CD14-positive monocyte (primary cell): ENCODE measurements around the gene ARL4C. TPM values are rescaled to one million over a fixed set of nuclear protein-coding genes. Genes with fewer than 3 reads are reported as not detected.

ENCODE experiments used
- DNase-seq, 3 donors: peaks; one replicate each; pipeline ENCODE4 v3.0.0-alpha.2; 2011 to 2022
- H2AFZ ChIP-seq: 2 replicates; pipeline ENCODE4 v1.6.0; 2012; ENCODE audit warnings: mild to moderate bottlenecking, low read depth, low read length, inconsistent platforms; ENCODE audit not compliant: insufficient read depth, poor library complexity, severe bottlenecking
- H3K27ac ChIP-seq, 2 donors: 1 replicate in 1 of 2; 2 replicates in 1 of 2; pipeline ENCODE4 v1.5.1; 2012 to 2013; ENCODE audit warnings: low read length in 2 of 2, control low read depth in 1 of 2, inconsistent platforms in 1 of 2, low read depth in 1 of 2, mild to moderate bottlenecking in 1 of 2
- H3K27me3 ChIP-seq, 2 donors: one replicate each; pipeline versions ENCODE4 v1.6.0 to v1.6.1; 2011 to 2013; ENCODE audit warnings: low read length in 2 of 2; ENCODE audit not compliant: control insufficient read depth in 2 of 2, insufficient read depth in 2 of 2
- H3K36me3 ChIP-seq, 2 donors: replicated peaks in 1 of 2; 1 replicate in 1 of 2; 2 replicates in 1 of 2; pipeline versions ENCODE4 v1.5.1 to v1.6.1; 2012 to 2013; ENCODE audit warnings: low read length in 2 of 2, control low read depth in 1 of 2, inconsistent platforms in 1 of 2, mild to moderate bottlenecking in 1 of 2; ENCODE audit not compliant: insufficient read depth in 2 of 2, control insufficient read depth in 1 of 2
- H3K4me1 ChIP-seq, 2 donors: 1 replicate in 1 of 2; 2 replicates in 1 of 2; pipeline versions ENCODE4 v1.5.1 to v1.6.1; 2012 to 2013; ENCODE audit warnings: low read length in 2 of 2, control low read depth in 1 of 2, inconsistent platforms in 1 of 2, mild to moderate bottlenecking in 1 of 2, moderate library complexity in 1 of 2; ENCODE audit not compliant: insufficient read depth in 2 of 2, control insufficient read depth in 1 of 2
- H3K4me2 ChIP-seq: replicated peaks from 2 replicates; pipeline ENCODE3; 2012; ENCODE audit warnings: low read length, moderate library complexity, mild to moderate bottlenecking; ENCODE audit not compliant: poor library complexity, severe bottlenecking; ENCODE audit errors: extremely low read depth
- H3K4me3 ChIP-seq, 3 experiments: fragments of 200-600 bp in 1 of 3; sonication (generic) in 1 of 3; replicated peaks in 1 of 3; 1 replicate in 2 of 3; 2 replicates in 1 of 3; pipeline ENCODE4 v1.5.1; 2011 to 2013; ENCODE audit warnings: low read length in 3 of 3, mild to moderate bottlenecking in 3 of 3, control low read depth in 2 of 3, low read depth in 2 of 3, inconsistent platforms in 1 of 3, moderate library complexity in 1 of 3
- H3K79me2 ChIP-seq: 2 replicates; pipeline ENCODE4 v1.6.0; 2012; ENCODE audit warnings: mild to moderate bottlenecking, control low read depth, inconsistent platforms, low read length, moderate library complexity; ENCODE audit not compliant: insufficient read depth
- H3K9ac ChIP-seq: 2 replicates; pipeline ENCODE4 v1.6.0; 2017; ENCODE audit warnings: low read length, mild to moderate bottlenecking; ENCODE audit not compliant: insufficient read depth, poor library complexity, severe bottlenecking
- H3K9me3 ChIP-seq, 2 donors: replicated peaks in 1 of 2; 1 replicate in 1 of 2; 2 replicates in 1 of 2; pipeline versions ENCODE4 v1.5.1 to v1.6.1; 2012 to 2013; ENCODE audit warnings: low read length in 2 of 2, control low read depth in 1 of 2; ENCODE audit not compliant: control insufficient read depth in 1 of 2, insufficient read depth in 1 of 2
- H4K20me1 ChIP-seq: 2 replicates; pipeline ENCODE4 v1.6.0; 2012; ENCODE audit warnings: mild to moderate bottlenecking, low read length, control low read depth, moderate library complexity; ENCODE audit not compliant: insufficient read depth
- H3K27ac Mint-ChIP-seq, 7 donors: one replicate each; pipeline ENCODE4 v1.8.0; 2020; ENCODE audit warnings: mild to moderate bottlenecking in 7 of 7, mixed read lengths in 7 of 7, moderate library complexity in 6 of 7, inconsistent platforms in 2 of 7
- H3K27me3 Mint-ChIP-seq, 3 donors: one replicate each; pipeline ENCODE4 v1.8.0; 2021 to 2022; ENCODE audit warnings: low read depth in 3 of 3, mild to moderate bottlenecking in 3 of 3, mixed read lengths in 3 of 3, moderate library complexity in 3 of 3, inconsistent platforms in 1 of 3
- H3K36me3 Mint-ChIP-seq, 2 donors: one replicate each; pipeline ENCODE4 v1.8.0; 2020; ENCODE audit warnings: mixed read lengths in 2 of 2, inconsistent platforms in 1 of 2, mild to moderate bottlenecking in 1 of 2
- H3K4me1 Mint-ChIP-seq: one replicate; pipeline ENCODE4 v1.8.0; 2020; ENCODE audit warnings: mild to moderate bottlenecking, mixed read lengths
- H3K4me3 Mint-ChIP-seq, 2 donors: one replicate each; pipeline ENCODE4 v1.8.0; 2020; ENCODE audit warnings: mild to moderate bottlenecking in 2 of 2, mixed read lengths in 2 of 2, moderate library complexity in 1 of 2
- H3K9me3 Mint-ChIP-seq, 7 donors: one replicate each; pipeline ENCODE4 v1.8.0; 2020 to 2022; ENCODE audit warnings: mixed read lengths in 7 of 7, mild to moderate bottlenecking in 6 of 7, moderate library complexity in 6 of 7, inconsistent platforms in 2 of 7
- CTCF ChIP-seq: fragments of 200-600 bp; IDR thresholded peaks from one replicate; pipeline ENCODE4 v1.8.0; 2022; ENCODE audit warnings: antibody characterized with exemption, mild to moderate bottlenecking
- WGBS: methylation state at CpG from one replicate; pipeline ENCODE4 v1.1.5; 2013; ENCODE audit warnings: missing lambda C conversion rate; ENCODE audit not compliant: insufficient coverage; 5-methylcytosine and 5-hydroxymethylcytosine counted together
- intact Hi-C, 2 donors: fragments of 100-400 bp; cut with micrococcal nuclease; formaldehyde crosslinking; loops; one replicate each; pipeline versions ENCODE4 v1.15.0 to v1.15.1; 2023
- polyA plus RNA-seq, 3 donors: library from polyadenylated mRNA; depleted of rRNA in 1 of 3; unstranded in 2 of 3; stranded (reverse) in 1 of 3; fragments of 300-500 nt in 2 of 3; fragments of >200 nt in 1 of 3; fragmentation: Illumina TruSeq in 2 of 3; gene quantifications; 1 replicate in 2 of 3; 2 replicates in 1 of 3; pipeline ENCODE4 v1.2.3, GENCODE V29; 2012 to 2021

ARL4C gene
- polyA plus RNA-seq, 3 donors, result 4.0 to 90.9 (median 6.4) TPM

GRCh38 chr2:234514099-234514498 is 17.2 kb upstream of the ARL4C start:
- Histone ChIP-seq H3K27me3 (no peaks in the 10 kb centered on the region), H3K79me2 (no peaks in the 10 kb centered on the region), H3K9ac (no peak overlapping the region), H4K20me1 (no peaks in the 10 kb centered on the region), H3K4me2 (no peak overlapping the region), H3K9me3 (no peaks in the 10 kb centered on the region), H3K4me1 (no peaks in the 10 kb centered on the region), H2AFZ (no peak overlapping the region), H3K4me3 (no peak overlapping the region), H3K27ac (no peak overlapping the region), H3K36me3 (no peaks in the 10 kb centered on the region)
- no peak overlapping the region for H3K27ac Mint-ChIP-seq
- no peaks in the 10 kb centered on the region for H3K4me1 Mint-ChIP-seq
- 100% methylated on average over 1 of the region's 1 CpG for WGBS
- no peaks in the 10 kb centered on the region for H3K36me3 Mint-ChIP-seq
- no peak overlapping the region for H3K4me3 Mint-ChIP-seq
- peaks cover 7 to 14% (median 9%) of the 10 kb centered on the region in 3 donors for H3K27me3 Mint-ChIP-seq
- H3K9me3 Mint-ChIP-seq, result peaks cover 0 to 5% (median 0%) of the 10 kb centered on the region in 7 donors
- intact Hi-C loops, result no loop called here
- no peak for DNase-seq
- TF ChIP-seq CTCF, result no peak

- Histone ChIP-seq H3K4me1 (no peaks in the 10 kb centered on the region), H3K27ac (no peak overlapping the region), H3K9ac (no peak overlapping the region), H3K79me2 (no peaks in the 10 kb centered on the region), H3K4me3 (no peak overlapping the region), H4K20me1 (no peaks in the 10 kb centered on the region), H3K36me3 (no peaks in the 10 kb centered on the region), H2AFZ (no peak overlapping the region), H3K4me2 (no peak overlapping the region), H3K9me3 (no peaks in the 10 kb centered on the region), H3K27me3 (no peaks in the 10 kb centered on the region)
- Mint-ChIP-seq H3K27me3 (peaks cover 7 to 14% (median 12%) of the 10 kb centered on the region in 3 donors), H3K4me1 (no peaks in the 10 kb centered on the region), H3K9me3 (peaks cover 0 to 5% (median 0%) of the 10 kb centered on the region in 7 donors), H3K27ac (peak overlapping the region in 1 of 7 donors; percentile 67), H3K4me3 (no peak overlapping the region), H3K36me3 (no peaks in the 10 kb centered on the region)
- intact Hi-C loops, result no loop called here
- TF ChIP-seq CTCF, result no peak
- WGBS, result 94% methylated on average over 5 of the region's 14 CpGs
- DNase-seq, result no peak
Observed at GRCh38 chr2:234512884-234513669, 16.2 kb upstream of the ARL4C start.
